ENCODE measurements around the gene COL5A1. TPM values are rescaled to one million over a fixed set of nuclear protein-coding genes. Genes with fewer than 3 reads are reported as not detected.

COL5A1 gene
- total RNA-seq, 6 donors from 2014 or later, result 7.5 to 75.4 (median 27.4) TPM

DNA sequence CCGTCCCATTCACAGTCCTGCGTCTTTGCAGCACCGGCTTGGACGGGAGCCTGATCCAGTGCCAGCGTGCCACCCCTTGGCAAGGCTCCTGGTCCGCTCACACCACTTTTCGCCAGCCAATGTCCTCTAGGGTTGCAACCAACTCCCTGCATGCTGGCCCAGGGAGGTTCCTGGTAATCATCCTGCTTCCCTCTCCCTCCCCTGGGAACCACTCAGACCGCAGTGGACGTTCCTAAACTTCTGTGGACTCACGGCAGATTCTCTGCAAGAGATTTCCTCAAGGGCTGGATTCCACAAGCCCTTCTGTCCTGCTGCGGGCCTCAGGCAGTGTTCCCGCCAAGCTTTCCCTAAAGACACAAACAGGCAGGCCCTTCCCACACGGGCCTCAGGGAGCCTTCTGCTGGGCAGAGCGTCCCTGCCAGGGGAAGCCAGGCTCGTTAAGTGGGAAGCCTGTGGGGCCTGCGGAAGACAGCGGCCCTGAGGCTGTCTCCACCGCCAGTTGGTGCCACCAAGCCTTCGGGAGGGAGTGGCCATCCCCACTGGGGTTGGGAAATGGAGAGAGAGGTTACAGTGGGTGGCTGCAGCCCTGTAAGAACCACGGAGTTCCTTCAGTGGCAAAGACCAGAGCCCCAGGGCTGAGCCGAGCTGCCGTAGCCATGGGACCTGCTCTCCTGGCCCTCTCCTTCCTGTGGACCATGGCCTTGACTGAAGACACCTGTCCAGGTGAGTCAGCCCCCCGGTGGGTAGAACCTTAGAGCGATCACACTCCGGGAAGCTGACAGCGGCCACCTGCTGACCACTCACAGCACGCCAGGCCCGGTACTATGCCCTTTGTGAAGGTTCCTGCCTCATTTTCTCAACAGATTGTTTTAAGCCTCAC, 222.6 kb downstream of the COL5A1 start:
- H3K4me1 ChIP-seq, result no peaks in the 10 kb centered on the region
- H3K27ac ChIP-seq, result no peak overlapping the region
- H3K27me3 ChIP-seq, result no peaks in the 10 kb centered on the region
- H3K36me3 ChIP-seq, result no peaks in the 10 kb centered on the region
- H3K9me3 ChIP-seq, result no peaks in the 10 kb centered on the region
- H3K4me3 ChIP-seq, result no peak overlapping the region
- ATAC-seq (ENCODE audit: low FRiP score in 2 of 2) (no peak), DNase-seq (peak in 1 of 2 donors; percentile 18)
- TF ChIP-seq POLR2A (IDR thresholded peaks at IDR 0.05), result no peak
- no peak for TF ChIP-seq POLR2AphosphoS5 (IDR thresholded peaks at IDR 0.05)
- TF ChIP-seq EP300 (IDR thresholded peaks at IDR 0.05), result no peak
- TF ChIP-seq, protein P1, sequence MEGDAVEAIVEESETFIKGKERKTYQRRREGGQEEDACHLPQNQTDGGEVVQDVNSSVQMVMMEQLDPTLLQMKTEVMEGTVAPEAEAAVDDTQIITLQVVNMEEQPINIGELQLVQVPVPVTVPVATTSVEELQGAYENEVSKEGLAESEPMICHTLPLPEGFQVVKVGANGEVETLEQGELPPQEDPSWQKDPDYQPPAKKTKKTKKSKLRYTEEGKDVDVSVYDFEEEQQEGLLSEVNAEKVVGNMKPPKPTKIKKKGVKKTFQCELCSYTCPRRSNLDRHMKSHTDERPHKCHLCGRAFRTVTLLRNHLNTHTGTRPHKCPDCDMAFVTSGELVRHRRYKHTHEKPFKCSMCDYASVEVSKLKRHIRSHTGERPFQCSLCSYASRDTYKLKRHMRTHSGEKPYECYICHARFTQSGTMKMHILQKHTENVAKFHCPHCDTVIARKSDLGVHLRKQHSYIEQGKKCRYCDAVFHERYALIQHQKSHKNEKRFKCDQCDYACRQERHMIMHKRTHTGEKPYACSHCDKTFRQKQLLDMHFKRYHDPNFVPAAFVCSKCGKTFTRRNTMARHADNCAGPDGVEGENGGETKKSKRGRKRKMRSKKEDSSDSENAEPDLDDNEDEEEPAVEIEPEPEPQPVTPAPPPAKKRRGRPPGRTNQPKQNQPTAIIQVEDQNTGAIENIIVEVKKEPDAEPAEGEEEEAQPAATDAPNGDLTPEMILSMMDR (IDR thresholded peaks at IDR 0.05), result no peak
- 77 to 81% methylated on average over 22 to 28 of the region's 28 CpGs for whole genome bisulfite sequencing, 2 donors

DNA sequence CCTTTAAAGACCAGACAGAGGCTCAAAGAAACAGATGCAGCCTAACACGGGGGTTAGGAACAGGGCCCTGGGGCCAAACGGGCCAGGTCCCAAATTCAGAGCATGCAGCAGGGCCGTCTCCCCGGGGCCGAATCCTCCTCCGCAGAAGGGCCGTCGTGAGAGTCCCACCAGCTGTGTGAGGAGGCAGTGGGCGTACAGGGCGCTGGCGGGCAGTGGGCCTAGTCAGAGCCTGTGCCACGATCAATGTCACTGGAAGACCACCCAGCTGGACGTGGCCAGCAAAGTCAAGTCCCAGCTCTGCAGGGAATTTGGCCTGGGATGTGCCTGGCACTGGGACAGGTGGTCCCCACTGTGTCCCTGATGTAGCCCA, 223.2 kb downstream of the COL5A1 start:
- Histone ChIP-seq H3K36me3 (no peaks in the 10 kb centered on the region), H3K9me3 (no peaks in the 10 kb centered on the region), H3K27me3 (no peaks in the 10 kb centered on the region), H3K4me3 (no peak overlapping the region), H3K27ac (no peak overlapping the region), H3K4me1 (no peaks in the 10 kb centered on the region)
- TF ChIP-seq, protein P1 (IDR thresholded peaks at IDR 0.05), result no peak
- TF ChIP-seq POLR2A (IDR thresholded peaks at IDR 0.05) (no peak), EP300 (IDR thresholded peaks at IDR 0.05) (no peak), POLR2AphosphoS5 (IDR thresholded peaks at IDR 0.05) (no peak)
- ATAC-seq (ENCODE audit: low FRiP score in 2 of 2) (no peak), DNase-seq (peak in 1 of 2 donors; percentile 16)
- whole genome bisulfite sequencing, 2 donors, result 90 to 92% methylated on average over 5 to 13 of the region's 13 CpGs

DNA sequence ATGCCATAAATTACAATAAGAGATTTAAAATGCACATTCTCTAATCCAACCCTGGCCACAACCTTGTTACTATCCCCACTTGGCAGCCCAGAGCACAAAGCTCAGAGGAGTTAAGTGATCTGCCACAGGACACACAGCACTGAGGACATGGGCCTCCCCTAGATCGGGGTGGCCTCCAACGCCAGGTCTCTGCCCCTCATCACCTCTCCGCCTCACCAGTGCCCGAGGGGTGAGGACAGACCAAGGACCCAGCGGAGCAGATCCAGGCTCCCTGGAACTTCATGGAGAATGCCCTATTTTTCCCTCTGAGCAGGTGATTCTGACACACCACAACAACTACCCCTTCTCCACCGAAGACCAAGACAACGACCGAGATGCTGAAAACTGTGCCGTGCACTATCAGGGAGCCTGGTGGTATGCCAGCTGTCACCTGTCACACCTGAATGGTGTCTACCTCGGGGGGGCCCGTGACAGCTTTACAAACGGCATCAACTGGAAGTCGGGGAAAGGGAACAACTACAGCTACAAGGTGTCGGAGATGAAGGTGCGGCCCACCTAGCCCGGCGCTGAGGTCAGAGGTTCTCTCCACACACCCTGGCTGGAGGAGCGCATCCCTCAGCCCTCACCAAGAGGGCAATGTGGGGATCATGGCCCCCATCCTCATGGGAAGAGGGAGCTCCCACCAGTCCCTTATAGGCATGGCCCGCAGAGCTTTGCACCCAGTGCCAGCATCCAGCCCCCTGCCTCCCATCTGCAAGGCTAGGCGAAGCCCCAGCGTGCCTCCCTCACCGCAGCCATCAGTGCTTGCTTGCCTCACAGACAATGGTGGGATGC, 226.5 kb downstream of the COL5A1 start:
- no peak overlapping the region for H3K4me3 ChIP-seq
- H3K36me3 ChIP-seq, result no peaks in the 10 kb centered on the region
- H3K4me1 ChIP-seq, result peaks cover 0 to 4% (median 0%) of the 10 kb centered on the region in 4 donors
- TF ChIP-seq POLR2A (IDR thresholded peaks at IDR 0.05) (no peak), EP300 (IDR thresholded peaks at IDR 0.05) (no peak), POLR2AphosphoS5 (IDR thresholded peaks at IDR 0.05) (no peak)
- TF ChIP-seq, protein P1 (IDR thresholded peaks at IDR 0.05), result no peak
- no peaks in the 10 kb centered on the region for H3K9me3 ChIP-seq
- no peaks in the 10 kb centered on the region for H3K27me3 ChIP-seq
- ATAC-seq (ENCODE audit: low FRiP score in 2 of 2) (no peak), DNase-seq (peak; percentile 14 to 47)
- no peak overlapping the region for H3K27ac ChIP-seq
- 92% methylated on average over 15 to 22 of the region's 22 CpGs for WGBS, 2 donors

DNA sequence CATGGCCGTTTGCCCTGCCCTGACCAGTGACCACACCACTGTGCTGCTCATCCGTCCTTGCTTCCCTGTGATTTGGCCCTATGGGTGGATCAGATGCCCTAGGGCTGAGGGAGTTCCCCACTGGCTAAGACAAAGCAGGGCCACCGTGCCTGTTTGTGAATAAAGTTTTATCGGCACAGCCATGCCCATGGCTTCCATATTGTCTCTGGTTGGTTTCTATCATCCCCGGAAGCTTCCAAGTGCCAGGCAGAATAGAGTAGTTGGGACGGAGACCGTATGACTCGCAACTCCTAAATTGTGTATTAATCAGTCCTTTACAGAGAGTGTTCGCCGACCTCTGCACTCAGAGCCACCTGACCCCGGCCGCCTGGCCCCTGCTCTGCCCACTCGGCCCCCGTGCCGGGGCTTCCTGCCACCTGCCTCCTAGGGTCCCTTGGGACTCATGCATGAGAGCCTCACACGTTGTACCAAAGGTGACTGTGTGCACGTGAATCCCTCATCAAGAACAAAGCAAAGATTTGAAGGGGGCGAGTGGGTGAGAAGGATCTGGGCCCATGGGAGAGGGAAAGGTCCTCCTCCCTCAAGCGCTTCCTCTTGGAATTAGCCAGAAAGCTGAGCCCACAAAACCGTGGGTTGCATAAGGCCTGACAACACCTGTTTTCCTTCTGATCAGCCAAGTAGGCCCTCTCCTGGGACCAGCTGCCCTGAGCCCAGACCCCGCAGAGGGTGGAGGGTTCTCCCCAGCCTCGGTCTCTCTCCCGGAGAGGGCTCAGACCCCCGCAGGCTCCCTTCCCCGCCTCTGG, 227.3 kb downstream of the COL5A1 start:
- WGBS, 2 donors, result 87 to 89% methylated on average over 21 to 25 of the region's 25 CpGs
- no peaks in the 10 kb centered on the region for H3K27me3 ChIP-seq
- no peak for ATAC-seq (ENCODE audit: low FRiP score in 2 of 2)

More for the DNA sequence above, 227.3 kb downstream of the COL5A1 start:
- DNase-seq, result peak; percentile 19 to 65
- Histone ChIP-seq H3K36me3 (no peaks in the 10 kb centered on the region), H3K27ac (no peak overlapping the region), H3K4me1 (peaks cover 0 to 4% (median 0%) of the 10 kb centered on the region in 4 donors), H3K4me3 (no peak overlapping the region), H3K9me3 (no peaks in the 10 kb centered on the region)
- TF ChIP-seq POLR2AphosphoS5 (IDR thresholded peaks at IDR 0.05) (no peak), EP300 (IDR thresholded peaks at IDR 0.05) (no peak)

Data from upper lobe of left lung (tissue), 6 donors.